Measurements from ENCODE around the gene GNLY.
"Not testable (repeated sequence)": the region's sequence is repeated elsewhere in the genome, so short reads cannot be mapped to it uniquely, and the experiment has no call there.

The GNLY gene

DNA sequence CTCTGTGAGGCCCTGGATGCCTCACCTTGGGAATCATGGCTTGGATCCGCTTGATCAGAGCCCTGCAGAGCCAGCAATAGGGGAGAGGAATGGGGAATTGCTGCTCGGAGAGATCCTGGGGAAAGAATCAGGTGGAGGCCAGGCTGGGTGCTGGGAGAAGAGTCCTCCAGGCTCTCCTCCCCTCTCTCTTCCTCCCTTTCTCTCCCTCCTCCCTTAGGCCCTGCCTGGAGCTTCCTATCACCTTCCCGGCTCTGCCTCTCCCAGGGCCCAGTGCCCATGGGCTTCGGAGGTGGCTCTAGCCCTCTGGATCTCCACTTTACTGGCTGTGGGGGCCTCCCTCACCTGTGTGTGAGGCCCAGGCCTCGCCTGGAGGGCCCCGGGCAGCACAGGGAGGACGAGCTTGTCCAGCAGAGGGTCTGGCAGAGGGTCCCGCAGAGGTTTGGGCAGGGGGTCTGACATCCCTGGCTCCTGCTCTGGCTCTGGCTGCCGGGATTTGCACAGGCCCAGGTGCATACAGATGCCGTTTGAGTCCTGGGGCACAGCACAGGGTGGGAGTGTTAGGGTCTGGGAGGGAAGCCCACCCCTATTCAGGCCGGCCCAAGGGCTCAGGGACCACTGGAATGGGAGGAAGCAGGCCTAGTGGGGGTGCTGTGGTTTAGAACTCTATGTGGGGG is 28.8 kb upstream of the GNLY start:
- ATAC-seq: no peak

DNA sequence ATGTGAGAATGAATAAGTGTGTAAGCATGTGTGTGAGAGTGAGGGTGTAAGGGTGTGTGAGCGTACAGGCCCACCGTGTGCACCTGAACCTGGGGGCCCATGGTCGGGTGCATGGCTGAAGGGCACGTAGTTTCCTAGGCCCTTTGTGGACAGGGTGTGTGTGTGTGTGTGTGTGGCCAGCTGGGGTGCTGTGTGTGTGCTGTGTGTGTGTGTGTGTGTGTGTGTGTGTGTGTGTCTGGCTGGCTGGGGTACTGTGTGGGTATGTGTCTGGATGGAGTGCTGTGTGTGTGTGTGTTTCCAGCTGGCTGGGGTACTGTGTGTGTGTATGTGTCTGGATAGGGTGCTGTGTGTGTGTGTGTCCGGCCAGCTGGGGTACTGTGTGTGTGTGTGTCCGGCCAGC is 28.1 kb upstream of the GNLY start:
- ATAC-seq: no peak

DNA sequence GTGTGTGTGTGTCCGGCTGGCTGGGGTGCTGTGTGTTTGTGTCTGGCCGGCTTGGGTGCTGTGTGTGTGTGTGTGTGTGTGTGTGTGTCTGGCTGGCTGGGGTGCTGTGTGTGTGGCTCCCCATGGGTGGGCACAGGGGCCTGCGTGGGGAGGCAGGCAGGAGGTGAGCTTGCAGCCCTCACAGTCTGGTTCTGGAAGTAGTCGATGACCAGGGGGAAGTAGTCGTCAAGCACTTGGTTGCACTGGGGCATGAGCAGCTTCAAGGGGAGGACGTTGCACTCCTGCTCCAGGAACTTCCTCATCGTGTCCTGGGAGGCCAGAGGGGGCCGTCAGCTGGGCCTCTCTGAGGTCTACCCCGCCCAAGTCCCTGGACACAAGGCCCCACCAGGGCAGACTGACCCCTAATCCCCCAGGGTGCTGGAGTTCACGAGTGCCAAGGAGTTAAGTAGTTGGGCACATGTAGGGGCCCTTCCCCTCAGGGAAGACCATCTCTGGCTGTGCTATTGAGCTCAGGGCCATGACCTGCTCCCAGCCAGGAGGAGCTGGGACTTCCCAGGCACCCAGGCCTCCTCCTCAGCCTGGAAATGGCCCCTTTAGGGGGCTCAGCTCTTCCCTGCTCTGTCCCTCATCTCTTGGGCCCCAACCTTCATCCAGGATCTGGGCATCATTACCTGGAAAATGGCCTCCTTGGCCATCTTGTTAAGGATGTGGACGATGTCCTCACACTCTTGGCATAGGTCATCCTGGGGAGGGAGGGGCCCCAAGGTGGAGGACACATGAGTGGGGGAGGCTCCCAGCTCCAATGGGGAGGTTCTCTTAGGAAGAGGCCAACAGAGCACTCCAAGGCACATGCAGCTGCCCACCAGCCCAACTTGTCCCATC is 27.5 kb upstream of the GNLY start:
- ATAC-seq: no peak

DNA sequence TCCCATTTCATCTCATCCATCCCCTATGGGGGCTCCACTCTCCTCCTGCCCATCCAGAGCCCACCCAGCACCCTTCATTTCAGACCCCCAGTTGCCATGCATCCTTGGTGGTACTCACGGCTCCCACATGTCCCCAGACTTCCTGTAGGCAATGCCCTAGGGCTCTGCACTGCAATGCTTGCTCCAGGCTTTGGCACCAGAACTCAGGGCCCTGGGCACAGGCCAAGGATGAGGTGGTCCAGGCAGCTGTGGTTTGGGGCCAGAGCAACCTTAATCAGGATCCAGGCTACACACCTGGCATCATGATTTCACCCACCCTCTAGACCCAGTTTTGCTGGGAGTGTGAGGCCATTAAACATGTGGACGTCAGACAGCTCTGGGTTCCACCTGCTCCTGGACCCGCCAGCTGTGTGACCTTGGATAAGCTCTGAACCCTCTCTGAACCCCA is 26.6 kb upstream of the GNLY start:
- ATAC-seq: no peak

DNA sequence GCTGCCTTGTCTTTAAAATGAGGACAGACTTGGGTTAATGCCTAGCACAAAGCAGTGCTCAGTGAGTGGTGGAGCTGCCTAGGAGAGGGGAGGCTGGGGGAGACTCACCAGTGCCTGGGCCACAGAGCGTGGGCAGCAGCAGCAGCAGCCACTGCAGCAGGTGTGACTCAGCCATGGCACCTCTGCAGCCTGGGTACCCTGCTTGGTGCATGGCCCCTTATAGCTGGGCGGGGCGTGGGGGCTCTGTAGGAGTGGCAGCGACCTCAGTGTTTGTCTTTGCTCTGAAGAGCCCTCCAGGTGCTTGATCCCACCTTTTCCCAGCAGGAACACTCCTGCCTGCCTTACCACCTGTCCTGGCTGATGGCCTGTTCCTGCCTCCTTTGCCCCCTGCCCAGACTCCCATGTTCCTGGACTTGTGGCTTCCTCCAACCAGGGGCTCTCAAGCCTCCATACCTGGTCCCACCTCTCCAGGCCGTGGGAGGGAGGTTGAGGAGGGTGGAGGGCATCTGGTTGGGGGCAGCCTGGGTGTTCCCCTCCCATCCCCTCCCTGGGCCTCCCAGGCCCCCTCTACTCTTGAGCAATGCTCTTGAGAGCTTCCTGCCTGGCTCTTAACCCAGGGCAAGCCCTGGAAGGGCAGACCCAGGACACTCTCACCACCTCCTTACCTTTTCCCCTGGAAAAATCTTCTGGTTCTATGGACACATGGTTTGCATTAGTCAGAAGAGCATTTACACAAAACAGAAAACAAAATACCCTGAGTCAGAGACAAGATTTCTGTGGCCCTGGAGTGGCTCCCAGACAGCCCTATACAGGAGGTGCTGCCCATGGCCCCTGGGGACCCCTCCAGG is 25.9 kb upstream of the GNLY start, which contains the start of gene SFTPB:
SFTPB (minus strand) TSS at position 191 of the 848 bp plus-strand sequence; CDS start at position 175, 16 bp downstream.
- no peak for ATAC-seq

DNA sequence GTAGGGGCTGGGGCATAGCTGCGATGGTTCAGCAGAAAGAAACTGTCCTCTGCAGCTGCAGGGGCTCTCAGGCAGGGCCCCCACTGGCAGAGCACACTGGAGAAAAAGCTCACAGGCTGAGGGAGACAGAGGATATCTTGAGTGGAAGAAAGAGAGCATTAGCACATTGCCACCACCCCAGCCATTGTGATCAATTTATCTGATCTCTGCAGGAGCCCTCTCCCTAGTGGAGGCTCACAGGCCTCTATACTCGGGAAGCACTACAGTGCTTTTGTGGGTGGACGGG is 25.4 kb upstream of the GNLY start:
- no peak for ATAC-seq

DNA sequence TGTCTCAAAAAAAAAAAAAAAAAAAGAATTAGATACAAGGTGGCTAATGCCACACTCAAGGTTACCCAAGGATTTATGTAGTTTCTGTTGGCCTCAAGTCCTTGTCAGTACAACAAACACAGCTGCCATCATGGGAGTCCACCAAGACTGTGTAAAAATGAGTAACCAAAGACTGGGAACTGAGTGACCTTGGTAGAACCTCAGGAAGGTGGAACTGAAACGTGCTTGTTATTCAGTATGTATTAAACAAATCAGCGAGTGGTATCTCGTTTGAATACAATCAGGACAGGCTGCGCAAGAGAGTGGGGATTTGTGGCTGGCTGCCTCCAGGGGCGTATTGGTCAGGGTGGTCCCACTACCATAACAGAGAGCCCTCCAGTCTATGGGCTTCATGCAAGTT is 24.6 kb upstream of the GNLY start:
- no peak for ATAC-seq

DNA sequence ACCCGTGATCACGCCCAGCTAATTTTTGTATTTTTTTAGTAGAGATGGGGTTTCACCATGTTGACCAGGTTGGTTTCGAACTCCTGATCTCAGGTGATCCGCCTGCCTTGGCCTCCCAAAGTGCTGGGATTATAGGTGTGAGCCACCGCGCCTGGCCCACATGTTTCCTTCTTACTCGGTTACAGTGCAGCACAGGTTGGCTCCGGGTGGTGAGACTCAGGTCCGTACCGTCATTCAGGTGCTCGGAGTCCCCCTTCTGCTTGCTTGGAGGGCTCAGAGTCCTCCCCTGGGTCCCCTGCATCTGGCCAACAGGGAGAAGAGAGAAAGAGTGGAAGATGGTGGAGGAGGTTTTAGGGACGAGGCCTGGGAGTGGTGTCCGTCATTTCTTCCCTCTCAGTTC is 23.7 kb upstream of the GNLY start:
- ATAC-seq: not testable (repeated sequence)

DNA sequence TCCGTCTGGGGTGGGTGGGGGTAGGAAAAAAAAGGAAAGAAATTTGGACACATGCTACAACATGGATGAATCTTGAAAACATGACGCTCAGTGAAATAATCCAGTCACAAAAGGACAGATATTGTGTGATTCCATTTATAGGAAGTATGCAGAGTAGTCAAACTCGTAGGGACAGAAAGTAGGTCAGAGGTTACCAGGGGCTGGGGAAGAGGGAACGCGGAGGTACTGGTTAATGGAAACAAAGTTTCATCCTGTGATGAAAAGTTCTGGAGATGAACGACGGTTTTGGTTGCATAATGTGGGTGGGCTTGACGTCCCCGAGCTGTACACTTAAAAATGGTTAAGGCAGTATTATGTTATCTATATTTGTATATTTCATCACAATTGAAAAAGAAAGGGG is 21.7 kb upstream of the GNLY start:
- ATAC-seq: no peak

DNA sequence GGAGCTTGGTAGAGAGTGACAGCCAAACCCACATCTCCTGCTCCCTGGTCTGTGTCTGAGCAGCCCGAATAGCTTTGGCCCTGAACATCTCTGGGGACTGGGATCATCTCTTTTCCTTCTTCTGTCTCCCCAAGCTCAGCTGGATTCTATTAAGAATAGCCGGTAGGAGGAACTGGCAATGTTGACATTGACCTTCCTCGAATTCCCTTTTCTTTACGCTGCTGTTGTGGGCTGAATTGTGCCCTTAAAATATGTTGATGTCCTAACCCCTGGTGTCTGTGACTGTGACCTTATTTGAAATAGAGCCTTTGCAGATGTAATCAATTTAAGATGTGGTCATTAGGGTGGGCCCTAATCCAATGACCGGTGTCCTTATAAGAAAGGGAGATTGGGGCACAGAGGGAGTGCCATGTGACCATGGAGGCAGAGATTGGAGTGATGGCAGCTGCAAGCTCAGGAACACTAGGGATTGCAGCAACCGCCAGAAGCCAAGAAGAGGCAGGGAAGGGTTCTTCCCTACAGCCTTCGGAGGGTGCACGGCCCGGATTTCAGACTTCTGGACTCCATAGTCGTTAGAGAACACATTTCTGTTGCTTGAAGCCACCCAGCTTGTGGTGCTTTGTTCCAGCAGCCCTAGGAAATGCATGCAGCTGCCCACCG is 20.3 kb upstream of the GNLY start:
- ATAC-seq: no peak

DNA sequence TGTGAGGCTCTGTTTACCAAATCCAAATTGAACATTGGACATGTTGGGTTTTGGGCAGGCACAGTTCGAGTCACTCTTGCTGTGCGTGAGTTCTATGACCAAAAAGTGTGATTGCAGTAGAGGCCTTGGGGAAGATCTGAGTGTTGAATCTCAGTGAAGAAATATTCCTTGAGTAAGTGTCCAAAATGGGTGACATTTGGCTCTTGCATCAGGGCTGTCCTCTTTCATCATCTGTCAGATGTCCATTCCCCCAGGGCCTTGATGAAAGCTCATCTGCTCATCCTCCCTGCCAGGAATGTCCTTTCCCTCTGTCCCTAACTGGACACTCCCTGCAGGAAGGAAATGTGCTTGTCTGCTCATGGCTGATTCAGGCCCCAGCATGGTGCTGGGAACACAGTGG is 19.7 kb upstream of the GNLY start:
- no peak for ATAC-seq

DNA sequence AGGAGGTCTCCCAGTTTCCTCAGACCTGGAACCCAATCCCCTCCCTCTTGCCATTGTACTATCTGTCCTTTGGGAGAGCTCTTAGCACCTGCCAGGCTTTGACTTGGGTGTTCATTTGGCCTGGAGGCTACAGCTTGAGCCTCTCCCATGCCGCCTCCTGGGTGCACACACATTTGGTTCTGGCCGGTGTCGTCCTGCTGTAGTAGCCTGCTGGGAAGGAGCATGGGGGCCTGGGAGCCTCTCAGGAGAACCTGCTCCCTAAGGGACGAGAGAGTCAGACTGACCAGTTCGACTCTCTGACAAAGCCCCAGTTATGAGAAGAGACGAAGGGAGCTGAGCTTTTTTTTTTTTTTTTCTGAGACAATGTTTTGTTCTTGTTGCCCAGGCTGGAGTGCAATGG is 18.7 kb upstream of the GNLY start:
- no peak for ATAC-seq

DNA sequence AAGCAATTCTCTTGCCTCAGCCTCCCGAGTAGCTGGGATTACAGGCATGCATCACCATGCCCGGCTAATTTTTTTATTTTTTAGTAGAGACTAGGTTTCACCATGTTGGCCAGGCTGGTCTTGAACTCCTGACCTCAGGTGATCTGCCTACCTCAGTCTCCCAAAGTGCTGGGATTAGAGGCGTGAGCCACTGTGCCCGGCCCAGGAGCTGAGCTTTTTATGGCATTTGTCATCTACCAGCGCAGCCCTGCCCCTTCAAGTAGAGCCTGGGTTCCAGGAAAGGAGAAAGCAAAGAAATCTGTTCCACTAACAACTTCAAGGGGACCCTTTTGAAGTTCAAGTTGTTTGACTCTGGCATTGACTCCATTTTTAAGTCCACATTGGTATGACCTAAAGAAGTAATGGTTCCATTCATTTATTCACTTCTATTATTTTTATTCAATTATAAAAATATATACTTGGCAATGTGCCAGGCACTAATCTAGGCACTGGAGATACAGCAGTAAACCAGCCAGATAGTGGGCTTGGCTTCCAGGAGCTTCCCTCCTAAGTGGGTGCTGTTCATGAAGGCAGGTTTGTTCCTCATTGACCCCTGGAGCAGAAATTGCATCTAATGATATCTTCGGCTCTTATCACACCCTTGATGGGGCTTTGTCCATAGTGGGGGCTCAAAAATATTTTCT is 18.2 kb upstream of the GNLY start:
- no peak for ATAC-seq

DNA sequence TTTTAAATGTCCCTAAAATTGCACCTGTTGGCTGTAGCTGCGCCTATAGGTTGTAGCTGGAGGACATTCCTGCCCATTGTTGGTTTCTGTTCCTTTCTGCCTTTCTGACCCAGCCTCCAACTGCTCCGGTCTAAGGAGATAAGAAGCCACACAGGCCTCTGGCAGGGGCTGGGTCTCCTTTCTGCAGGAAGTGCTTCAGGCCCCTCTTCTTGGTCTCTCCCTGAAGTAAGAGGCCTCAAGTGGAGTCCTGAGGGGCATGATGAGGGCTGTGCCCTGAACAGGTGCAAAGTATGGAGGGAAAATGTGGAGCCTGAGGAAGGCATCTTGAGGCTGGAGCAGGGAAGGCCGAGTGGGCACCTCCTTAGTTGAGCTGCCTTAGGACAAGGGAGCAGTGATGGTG is 15.8 kb upstream of the GNLY start:
- no peak for ATAC-seq

DNA sequence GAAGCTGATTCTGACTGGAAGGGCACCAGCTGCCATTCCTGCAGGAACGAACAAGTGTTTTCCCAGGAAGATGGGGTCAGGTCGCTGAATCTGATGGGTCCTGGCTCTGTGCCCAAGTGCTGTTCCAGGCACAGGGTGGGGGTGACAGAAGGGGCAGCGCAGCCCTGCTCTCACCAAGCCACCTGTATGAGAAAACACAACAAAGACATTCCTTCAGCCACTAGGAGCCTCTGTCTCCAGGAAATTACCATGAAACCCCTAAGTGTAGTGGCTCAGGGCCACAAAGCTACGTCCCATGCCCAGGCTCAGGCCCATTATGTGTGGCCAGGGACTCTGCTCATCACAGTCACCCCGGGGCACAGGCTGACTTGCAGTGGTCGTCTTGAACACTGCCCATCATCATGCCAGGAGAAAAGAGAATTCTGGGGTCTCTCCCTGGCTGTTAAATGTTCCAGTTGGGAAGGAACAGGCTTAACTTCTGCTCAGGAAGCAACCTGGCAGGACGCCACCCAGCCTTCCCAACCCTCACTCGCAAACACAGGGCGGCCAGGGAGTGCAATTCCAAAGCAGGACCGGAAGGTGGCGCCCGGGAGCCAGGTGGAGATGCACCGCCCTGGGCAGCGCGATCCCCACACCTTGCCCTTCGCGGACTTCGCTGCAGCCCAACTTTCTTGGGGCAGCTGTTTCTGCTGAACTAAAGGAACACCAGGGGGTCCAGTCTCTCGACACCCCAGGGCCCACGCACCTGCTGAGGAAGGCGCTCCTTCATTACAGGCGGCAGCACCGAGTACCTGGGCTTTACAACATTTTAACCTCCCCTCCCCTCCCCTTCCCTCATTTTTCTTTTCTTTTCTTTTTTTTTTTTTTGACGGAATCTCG is 15.1 kb upstream of the GNLY start:
- ATAC-seq: peak; percentile 84 to 90

DNA sequence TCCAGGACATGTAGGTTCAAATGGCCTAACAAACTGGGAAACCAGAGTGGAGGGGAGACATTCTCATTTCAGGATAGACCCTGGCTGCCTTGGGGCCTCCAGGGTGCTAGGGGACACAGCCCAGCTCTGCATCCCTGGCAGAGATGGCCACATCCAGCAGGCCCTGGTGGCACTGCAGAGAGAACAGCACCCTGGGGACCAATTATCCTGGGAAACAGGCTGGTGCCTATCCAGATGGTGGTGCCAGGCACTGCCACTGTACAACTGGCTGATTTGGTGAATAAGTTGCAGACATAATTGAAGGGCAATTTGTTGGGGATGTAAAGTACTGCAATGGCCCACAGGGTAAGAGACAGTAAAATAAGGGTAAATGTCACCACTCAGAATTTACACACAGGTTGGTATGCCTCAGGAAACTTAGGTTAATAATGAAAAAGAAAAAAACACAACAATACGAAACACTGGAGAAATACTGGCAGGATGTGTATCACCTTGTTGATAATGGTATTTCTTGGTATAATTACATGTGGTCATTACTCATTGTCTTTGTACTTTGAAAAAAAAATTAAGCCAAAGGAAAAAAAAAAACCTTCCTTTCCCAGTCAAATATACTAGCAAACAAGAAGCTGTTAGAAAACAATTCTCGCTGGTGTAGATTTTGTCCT is 13.3 kb upstream of the GNLY start:
- ATAC-seq: peak; percentile 32 to 37

DNA sequence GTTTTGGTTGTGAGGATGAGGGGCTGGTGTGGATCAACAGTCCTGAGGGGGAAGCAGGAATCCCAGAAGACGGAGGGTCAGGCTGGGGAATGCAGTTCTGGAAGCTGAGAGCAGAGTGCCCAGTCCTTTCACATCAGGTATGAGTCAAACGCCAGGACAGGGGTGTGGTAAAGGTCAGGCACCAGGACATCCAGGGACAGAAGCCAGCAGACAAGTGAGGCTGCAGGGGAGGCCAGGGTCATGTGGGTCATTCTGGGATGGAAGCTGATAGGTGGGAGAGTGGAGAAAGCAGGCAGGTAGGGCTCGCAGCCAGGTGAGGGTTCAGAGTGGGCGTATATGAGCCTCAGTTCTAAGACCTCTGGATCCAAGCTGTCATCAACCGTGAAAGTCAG is 12.8 kb upstream of the GNLY start:
- ATAC-seq: no peak

DNA sequence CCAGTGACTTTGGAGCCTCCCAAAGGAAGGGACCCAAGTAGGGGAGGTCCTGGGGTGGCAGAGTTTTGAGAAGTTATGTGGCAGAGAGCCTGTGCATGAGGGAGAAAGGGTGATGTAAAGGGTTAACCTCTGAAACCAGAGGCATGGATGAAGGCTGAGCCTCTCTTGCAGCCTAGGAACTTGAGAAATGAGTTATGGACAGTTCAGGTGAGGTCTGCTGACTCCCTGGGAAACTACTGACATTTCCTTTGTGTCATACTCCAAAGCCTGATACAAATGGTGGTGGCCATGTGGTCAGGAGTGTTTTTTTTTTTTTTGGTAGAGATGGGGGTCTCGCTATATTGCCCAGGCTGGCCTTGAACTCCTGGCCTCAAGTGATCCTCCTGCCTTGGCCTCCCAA is 12.4 kb upstream of the GNLY start:
- no peak for ATAC-seq

DNA sequence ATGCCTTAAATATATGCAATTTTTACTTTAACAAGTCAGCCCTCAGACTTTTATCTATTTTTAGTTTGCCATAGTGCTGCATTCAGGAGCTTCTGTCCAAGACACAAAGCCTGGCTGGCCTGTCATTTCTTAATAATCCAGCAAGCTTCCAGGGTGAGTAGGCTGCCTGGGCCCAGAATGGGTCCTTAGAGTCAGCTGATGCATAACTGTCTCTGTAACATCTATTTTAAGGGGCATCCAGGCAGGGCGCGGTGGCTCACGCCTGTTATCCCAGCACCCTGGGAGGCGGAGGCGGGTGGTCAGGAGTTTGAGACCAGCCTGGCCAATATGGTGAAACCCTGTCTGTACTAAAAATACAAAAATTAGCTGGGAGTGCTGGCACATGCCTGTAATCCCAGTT is 11.8 kb upstream of the GNLY start:
- ATAC-seq: no peak

DNA sequence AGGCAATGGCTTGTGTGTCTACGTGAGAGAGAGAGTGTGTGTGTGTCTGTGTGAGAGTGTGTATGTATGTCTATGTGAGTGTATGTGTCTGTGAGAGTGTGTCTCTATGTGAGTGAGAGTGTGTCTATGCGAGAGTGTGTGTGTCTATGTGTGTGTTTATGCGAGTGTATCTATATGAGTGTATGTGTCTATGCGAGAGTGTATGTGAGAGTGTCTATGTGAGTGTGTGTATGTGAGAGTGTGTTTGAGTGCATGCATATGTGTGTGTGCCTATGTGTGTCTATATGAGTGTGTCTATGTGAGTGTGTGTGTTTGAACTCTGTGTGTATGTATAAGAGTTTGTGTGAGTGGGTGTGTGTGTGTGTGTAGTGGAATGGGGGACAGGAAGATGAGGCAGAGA is 9.8 kb upstream of the GNLY start:
- ATAC-seq: no peak

DNA sequence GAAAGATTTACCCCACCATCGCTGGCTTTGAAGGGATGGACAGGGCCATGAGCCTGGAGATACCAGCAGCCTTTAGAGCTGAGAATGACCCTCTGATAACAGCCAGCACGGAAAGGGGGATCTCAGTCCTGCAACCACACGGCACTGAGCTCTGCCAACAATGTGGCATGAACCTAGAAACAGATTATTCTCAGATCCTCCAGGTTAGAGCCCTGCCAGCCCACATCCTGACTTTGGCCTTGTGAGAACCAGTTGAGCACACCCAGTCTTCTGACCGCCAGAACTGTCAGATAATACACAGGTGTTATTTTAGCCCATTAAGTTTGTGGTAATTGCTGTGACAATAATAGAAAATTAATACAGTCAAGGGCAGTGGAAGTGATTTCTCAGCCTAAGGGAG is 9.4 kb upstream of the GNLY start:
- ATAC-seq: no peak
